HepG2 (cell line): ENCODE data around the gene TMIGD3. TPM values are rescaled to one million over a fixed set of nuclear protein-coding genes. Genes with fewer than 3 reads are reported as not detected.

Experiments used
- ATF7 ChIP-seq, 2 experiments: fragments of 450-650 bp in 1 of 2; sonication (generic) in 1 of 2; formaldehyde crosslinking in 1 of 2; IDR thresholded peaks; 2 replicates each; pipeline versions ENCODE4 v1.4.0 to v1.6.1; 2016 to 2020; ENCODE audit warnings: antibody characterized with exemption in 1 of 2, mild to moderate bottlenecking in 1 of 2, missing genetic modification reagents in 1 of 2
- CEBPB ChIP-seq: IDR thresholded peaks from 2 replicates; pipeline ENCODE4 v1.6.1; 2011; ENCODE audit warnings: low read depth, low read length, improper control_type of control experiment, borderline replicate concordance
- DR1 ChIP-seq: sonication (generic); formaldehyde crosslinking; IDR thresholded peaks from 2 replicates; pipeline ENCODE4 v1.8.0; 2021; ENCODE audit warnings: mild to moderate bottlenecking, missing genetic modification reagents, inconsistent platforms
- FUBP1 ChIP-seq: sonication (generic); formaldehyde crosslinking; IDR thresholded peaks from 2 replicates; pipeline ENCODE4 v1.5.1; 2020; ENCODE audit warnings: missing genetic modification reagents, mild to moderate bottlenecking, borderline replicate concordance
- HCFC1 ChIP-seq: fragments of 150-350 bp; IDR thresholded peaks from 2 replicates; pipeline ENCODE4 v1.6.1; 2014; ENCODE audit warnings: low read depth, low read length
- MZF1 ChIP-seq: sonication (generic); formaldehyde crosslinking; IDR thresholded peaks from 2 replicates; pipeline ENCODE4 v1.8.1; 2023; ENCODE audit warnings: mild to moderate bottlenecking, missing genetic modification reagents, borderline replicate concordance
- PAX8 ChIP-seq: sonication (generic); formaldehyde crosslinking; IDR thresholded peaks from 2 replicates; pipeline ENCODE4 v1.8.0; 2022; ENCODE audit warnings: mild to moderate bottlenecking, missing genetic modification reagents, borderline replicate concordance
- PBX2 ChIP-seq: IDR thresholded peaks from 2 replicates; pipeline ENCODE4 v1.6.1; 2016; ENCODE audit warnings: control low read depth
- ZBTB25 ChIP-seq: IDR thresholded peaks from 2 replicates; pipeline ENCODE4 v1.6.1; 2018; ENCODE audit warnings: missing genetic modification reagents
- ZC3H4 ChIP-seq: sonication (generic); formaldehyde crosslinking; IDR thresholded peaks from 2 replicates; pipeline ENCODE4 v1.4.0; 2020; ENCODE audit warnings: missing genetic modification reagents, borderline replicate concordance
- ZMYM3 ChIP-seq: sonication (generic); formaldehyde crosslinking; IDR thresholded peaks from 2 replicates; pipeline ENCODE4 v1.5.1; 2020; ENCODE audit warnings: mild to moderate bottlenecking, missing genetic modification reagents
- ZNF362 ChIP-seq: sonication (generic); formaldehyde crosslinking; IDR thresholded peaks from 2 replicates; pipeline ENCODE4 v1.4.0; 2020; ENCODE audit warnings: missing genetic modification reagents, mild to moderate bottlenecking, borderline replicate concordance
- polyA plus RNA-seq, 8 experiments: library from polyadenylated mRNA; depleted of rRNA in 3 of 8; stranded (reverse) in 7 of 8; unstranded in 1 of 8; fragments of >200 nt; fragmentation: Illumina TruSeq in 4 of 8; extraction: Trizol in 4 of 8; gene quantifications; 2 replicates each; pipeline versions ENCODE4 v1.2.1 to v1.2.3, GENCODE V29; 2011 to 2016; ENCODE audit warnings: low read depth in 4 of 8, missing spikeins in 1 of 8, mixed read lengths in 1 of 8; ENCODE audit not compliant: insufficient read depth in 1 of 8
- total RNA-seq, 5 experiments: library from RNA; depleted of rRNA; stranded (reverse); fragments of >200 nt; fragmentation: Illumina TruSeq; extraction: Trizol; gene quantifications; 2 replicates each; pipeline ENCODE4 v1.2.3, GENCODE V29; 2016; ENCODE audit warnings: low read depth in 1 of 5
- TF ChIP-seq, protein P1 (sequence below): sonication (generic); formaldehyde crosslinking; IDR thresholded peaks from 2 replicates; pipeline ENCODE4 v1.9.0; 2021; ENCODE audit warnings: missing genetic modification reagents, borderline replicate concordance

TMIGD3 gene
- total and polyA plus RNA-seq, 2 of the 13 experiments (the other 11 are each of a cell fraction or from before 2014, with no cell fraction given) = not detected

DNA sequence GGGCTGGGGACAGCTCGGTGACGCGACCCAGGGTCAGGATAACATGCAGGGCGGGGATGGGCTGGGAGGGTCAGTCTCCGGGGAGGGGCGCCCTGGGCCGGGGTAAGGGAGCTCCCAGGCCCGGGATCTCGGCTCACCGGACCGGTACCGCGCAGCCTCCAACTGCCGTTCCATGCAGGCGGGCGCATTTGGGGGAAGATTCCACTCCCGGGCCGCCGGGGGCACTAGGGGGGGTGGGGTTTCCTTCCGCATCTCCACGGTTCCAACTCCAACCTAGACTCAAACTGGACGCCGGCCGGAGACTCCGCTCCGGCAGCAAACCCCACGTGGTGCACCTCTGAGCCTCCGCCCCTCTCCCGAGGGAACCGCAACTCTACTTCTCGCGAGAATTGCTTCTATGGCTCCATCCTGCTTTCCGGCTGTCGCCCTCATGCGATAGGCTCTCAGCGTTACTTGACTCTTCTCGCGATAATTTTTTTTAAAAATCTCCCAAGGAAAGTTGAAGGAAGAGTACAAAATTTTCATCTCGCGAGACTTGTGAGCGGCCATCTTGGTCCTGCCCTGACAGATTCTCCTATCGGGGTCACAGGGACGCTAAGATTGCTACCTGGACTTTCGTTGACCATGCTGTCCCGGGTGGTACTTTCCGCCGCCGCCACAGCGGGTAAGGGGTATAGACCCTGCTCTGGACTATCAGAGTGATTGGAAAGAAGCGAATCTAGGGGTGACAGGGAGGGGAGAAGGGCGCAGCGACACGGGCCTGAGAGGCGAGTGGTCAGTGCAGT is 54.3 kb downstream of the TMIGD3 start, which contains the start of the genes ATP5PB and WDR77 (continued):
- TF ChIP-seq ZNF362 (peak; percentile 80; the same call in 1 of the 2 replicates), PAX8 (CRISPR knock-in tag) (no peak), ZC3H4 (CRISPR knock-in tag) (no peak), FUBP1 (CRISPR knock-in tag) (no peak), ZMYM3 (CRISPR knock-in tag) (no peak), ATF7 (IDR thresholded peaks at IDR 0.05) (no peak), ATF7 (CRISPR knock-in tag; IDR thresholded peaks at IDR 0.05) (no peak), DR1 (CRISPR knock-in tag) (peak; percentile 59; the same call in 1 of the 2 replicates), HCFC1 (peak; percentile 28; the same call in 1 of the 2 replicates), MZF1 (no peak), PBX2 (CRISPR knock-in tag) (no peak), ZBTB25 (CRISPR knock-in tag) (0 out of 2 replicates have a peak, but pooled peaks have one; percentile 66), CEBPB (no peak)
- TF ChIP-seq, protein P1, sequence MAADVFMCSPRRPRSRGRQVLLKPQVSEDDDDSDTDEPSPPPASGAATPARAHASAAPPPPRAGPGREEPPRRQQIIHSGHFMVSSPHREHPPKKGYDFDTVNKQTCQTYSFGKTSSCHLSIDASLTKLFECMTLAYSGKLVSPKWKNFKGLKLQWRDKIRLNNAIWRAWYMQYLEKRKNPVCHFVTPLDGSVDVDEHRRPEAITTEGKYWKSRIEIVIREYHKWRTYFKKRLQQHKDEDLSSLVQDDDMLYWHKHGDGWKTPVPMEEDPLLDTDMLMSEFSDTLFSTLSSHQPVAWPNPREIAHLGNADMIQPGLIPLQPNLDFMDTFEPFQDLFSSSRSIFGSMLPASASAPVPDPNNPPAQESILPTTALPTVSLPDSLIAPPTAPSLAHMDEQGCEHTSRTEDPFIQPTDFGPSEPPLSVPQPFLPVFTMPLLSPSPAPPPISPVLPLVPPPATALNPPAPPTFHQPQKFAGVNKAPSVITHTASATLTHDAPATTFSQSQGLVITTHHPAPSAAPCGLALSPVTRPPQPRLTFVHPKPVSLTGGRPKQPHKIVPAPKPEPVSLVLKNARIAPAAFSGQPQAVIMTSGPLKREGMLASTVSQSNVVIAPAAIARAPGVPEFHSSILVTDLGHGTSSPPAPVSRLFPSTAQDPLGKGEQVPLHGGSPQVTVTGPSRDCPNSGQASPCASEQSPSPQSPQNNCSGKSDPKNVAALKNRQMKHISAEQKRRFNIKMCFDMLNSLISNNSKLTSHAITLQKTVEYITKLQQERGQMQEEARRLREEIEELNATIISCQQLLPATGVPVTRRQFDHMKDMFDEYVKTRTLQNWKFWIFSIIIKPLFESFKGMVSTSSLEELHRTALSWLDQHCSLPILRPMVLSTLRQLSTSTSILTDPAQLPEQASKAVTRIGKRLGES (CRISPR knock-in tag) = no peak
